Endothelial cell of umbilical vein (primary cell): ENCODE data around the gene SLC35B4. TPM values are rescaled to one million over a fixed set of nuclear protein-coding genes. Genes with fewer than 3 reads are reported as not detected.
"Not testable (repeated sequence)": the region's sequence is repeated elsewhere in the genome, so short reads cannot be mapped to it uniquely, and the experiment has no call there.

Experiments
- BruUV-seq: library from RNA; stranded (reverse); fragments of 400-500 nt; replicated peaks from 2 replicates; lab custom pipeline; 2021; lab: Mats Ljungman, UMichigan
- CTCF ChIA-PET: fragments of 300-600, 350-600 bp; sonication (Branson Sonifier 250); formaldehyde crosslinking; loops from one replicate; lab custom pipeline; 2021; ENCODE audit warnings: antibody characterized with exemption, inconsistent platforms; lab: Charles Lee
- POLR2A ChIA-PET: fragments of 300-600, 350-600 bp; sonication (Branson Sonifier 250); formaldehyde crosslinking; loops from one replicate; lab custom pipeline; 2021; ENCODE audit warnings: antibody characterized with exemption, inconsistent platforms; lab: Charles Lee
- DNase-seq: peaks from one replicate; pipeline ENCODE4 v3.0.0-alpha.2; 2011; ENCODE audit warnings: low read depth, low spot score
- FAIRE-seq: peaks from 2 replicates; lab custom pipeline; 2011; peaks lifted over from hg19 to GRCh38; lab: Jason Lieb, UNC
- H2AFZ ChIP-seq: 2 replicates; pipeline ENCODE4 v1.6.0; 2012; ENCODE audit warnings: low read depth, low read length, control low read depth, inconsistent platforms
- H3K27ac ChIP-seq: 2 replicates; pipeline ENCODE4 v1.5.1; 2011; ENCODE audit warnings: low read depth, mild to moderate bottlenecking, control low read depth, low read length, moderate library complexity; ENCODE audit not compliant: insufficient read depth
- H3K27me3 ChIP-seq, 2 experiments: 2 replicates each; pipeline versions ENCODE4 v1.6.0 to v1.6.1; 2011; ENCODE audit warnings: low read length in 2 of 2, mixed read lengths in 1 of 2; ENCODE audit not compliant: control insufficient read depth in 2 of 2, insufficient read depth in 2 of 2
- H3K36me3 ChIP-seq, 2 experiments: 2 replicates in 1 of 2; 3 replicates in 1 of 2; pipeline ENCODE4 v1.5.1; 2011; ENCODE audit warnings: low read length in 2 of 2, mild to moderate bottlenecking in 1 of 2, moderate library complexity in 1 of 2; ENCODE audit not compliant: control insufficient read depth in 2 of 2, insufficient read depth in 2 of 2; ENCODE audit errors: extremely low read depth in 1 of 2
- H3K4me1 ChIP-seq: 3 replicates; pipeline ENCODE4 v1.5.1; 2011; ENCODE audit warnings: mild to moderate bottlenecking, low read length; ENCODE audit not compliant: control insufficient read depth, insufficient read depth; ENCODE audit errors: extremely low read depth
- H3K4me2 ChIP-seq: 2 replicates; pipeline ENCODE4 v1.6.1; 2011; ENCODE audit warnings: low read length, control low read depth, mixed read lengths; ENCODE audit not compliant: insufficient read depth
- H3K4me3 ChIP-seq, 3 experiments: fragments of 200-600 bp in 1 of 3; sonication (generic), shearing (Covaris generic) in 1 of 3; replicated peaks in 1 of 3; 2 replicates each; pipeline ENCODE4 v1.5.1; 2011 to 2016; ENCODE audit warnings: control low read depth in 3 of 3, low read length in 3 of 3, mild to moderate bottlenecking in 2 of 3, inconsistent platforms in 1 of 3, low read depth in 1 of 3, moderate library complexity in 1 of 3; ENCODE audit not compliant: insufficient read depth in 1 of 3
- H3K79me2 ChIP-seq: 2 replicates; pipeline ENCODE4 v1.6.0; 2012; ENCODE audit warnings: low read length, inconsistent platforms; ENCODE audit not compliant: control insufficient read depth, insufficient read depth
- H3K9ac ChIP-seq: replicated peaks from 2 replicates; pipeline ENCODE3; 2011; ENCODE audit warnings: low read length, control low read depth; ENCODE audit not compliant: insufficient read depth; ENCODE audit errors: extremely low read depth
- H3K9me1 ChIP-seq: replicated peaks from 3 replicates; pipeline ENCODE4 v1.6.0; 2011; ENCODE audit warnings: mild to moderate bottlenecking, low read length; ENCODE audit not compliant: control insufficient read depth, insufficient read depth; ENCODE audit errors: extremely low read depth
- H3K9me3 ChIP-seq: replicated peaks from 2 replicates; pipeline ENCODE4 v1.5.1; 2012; ENCODE audit warnings: low read length, inconsistent platforms; ENCODE audit not compliant: control insufficient read depth, insufficient read depth
- H4K20me1 ChIP-seq: replicated peaks from 2 replicates; pipeline ENCODE3; 2011; ENCODE audit warnings: mild to moderate bottlenecking, low read length; ENCODE audit not compliant: control insufficient read depth, insufficient read depth; ENCODE audit errors: extremely low read depth
- CTCF ChIP-seq, 2 donors: IDR thresholded peaks; 1 replicate in 1 of 2; 2 replicates in 1 of 2; pipeline ENCODE4 v1.5.1; 2011; ENCODE audit warnings: low read length in 2 of 2, mild to moderate bottlenecking in 2 of 2, moderate library complexity in 2 of 2, control low read depth in 1 of 2, inconsistent platforms in 1 of 2, low read depth in 1 of 2; ENCODE audit not compliant: insufficient read depth in 1 of 2; ENCODE audit errors: extremely low read depth in 1 of 2
- EZH2 ChIP-seq: IDR thresholded peaks from 2 replicates; pipeline ENCODE4 v1.6.1; 2012; ENCODE audit warnings: borderline replicate concordance, low read depth, mild to moderate bottlenecking, moderate library complexity, low read length, inconsistent platforms; ENCODE audit not compliant: severe bottlenecking
- FOS ChIP-seq: IDR thresholded peaks from 2 replicates; pipeline ENCODE4 v1.6.1; 2011; ENCODE audit warnings: mild to moderate bottlenecking, low read length, moderate library complexity, borderline replicate concordance; ENCODE audit not compliant: insufficient read depth
- GATA2 ChIP-seq: IDR thresholded peaks from 2 replicates; pipeline ENCODE4 v1.7.0; 2011; ENCODE audit warnings: low read depth, mild to moderate bottlenecking, moderate library complexity, mixed read lengths, low read length; ENCODE audit not compliant: insufficient read length, insufficient read depth
- JUN ChIP-seq: IDR thresholded peaks from 2 replicates; pipeline ENCODE4 v1.6.1; 2011; ENCODE audit warnings: borderline replicate concordance, low read depth; ENCODE audit not compliant: insufficient read length, insufficient read depth
- MYC ChIP-seq: IDR thresholded peaks from one replicate; pipeline ENCODE4 v1.6.1; 2011; ENCODE audit warnings: mild to moderate bottlenecking, low read depth, low read length
- POLR2A ChIP-seq: IDR thresholded peaks from 2 replicates; pipeline ENCODE4 v1.6.1; 2012; ENCODE audit warnings: low read depth, mild to moderate bottlenecking, control low read depth, low read length
- POLR2AphosphoS5 ChIP-seq: IDR thresholded peaks from 2 replicates; pipeline ENCODE4 v1.6.1; 2012; ENCODE audit warnings: low read depth, mild to moderate bottlenecking, control low read depth, low read length, moderate library complexity; ENCODE audit not compliant: insufficient read depth
- dilution Hi-C: fragments of 300-500 bp; cut with MboI; formaldehyde crosslinking; loops from one replicate; pipeline ENCODE4 v1.15.0; 2019; ENCODE audit warnings: low sequenced_read_pairs; ENCODE audit not compliant: extremely low pct_ligation_motif_present
- intact Hi-C: fragments of 100-400 bp; cut with micrococcal nuclease; formaldehyde crosslinking; loops from one replicate; pipeline ENCODE4 v1.10.0; 2022
- polyA plus RNA-seq, 4 experiments: library from polyadenylated mRNA; depleted of rRNA in 3 of 4; stranded (reverse) in 3 of 4; unstranded in 1 of 4; fragments of >200 nt; gene quantifications; 2 replicates each; pipeline versions ENCODE4 v1.2.1 to v1.2.3, GENCODE V29; 2011 to 2012; ENCODE audit warnings: missing spikeins in 1 of 4
- total RNA-seq: library from RNA; stranded (reverse); gene quantifications from 2 replicates; pipeline ENCODE4 v1.2.3, GENCODE V29; 2021
- TF ChIP-seq, protein P1 (sequence below): IDR thresholded peaks from 2 replicates; pipeline ENCODE4 v1.6.1; 2011; ENCODE audit not compliant: insufficient read depth, insufficient read length

The SLC35B4 gene
- total and polyA plus RNA-seq, 2 donors (not counting 3 experiments of a cell fraction or from before 2014, with no cell fraction given): 17.5 to 20.2 TPM

DNA sequence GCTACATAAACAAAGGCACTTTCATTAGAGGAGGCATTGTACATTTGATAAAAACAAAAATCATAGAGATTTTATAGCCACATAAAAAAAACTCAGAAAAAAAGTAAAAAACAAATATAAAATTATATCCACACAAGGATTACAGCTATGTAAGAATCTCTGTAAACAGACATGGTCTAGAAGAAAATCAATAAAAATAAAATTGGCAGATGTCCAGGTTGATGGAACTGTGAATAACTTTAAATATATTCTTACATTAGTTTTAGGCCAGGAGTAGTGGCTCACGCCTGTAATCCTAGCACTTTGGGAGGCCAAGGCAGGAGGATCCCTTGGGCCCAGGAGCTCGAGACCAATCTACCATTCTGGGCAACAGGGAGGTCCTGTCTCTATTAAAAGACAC is 19.2 kb downstream of the SLC35B4 start:
- Histone ChIP-seq H3K9me3 (no peaks in the 10 kb centered on the region), H3K4me2 (no peak overlapping the region), H3K9me1 (no peaks in the 10 kb centered on the region), H3K9ac (no peak overlapping the region), H3K79me2 (no peaks in the 10 kb centered on the region), H2AFZ (no peak overlapping the region), H3K4me1 (no peaks in the 10 kb centered on the region), H3K36me3 (peaks cover 10 to 11% of the 10 kb centered on the region in 2 experiments), H4K20me1 (no peaks in the 10 kb centered on the region), H3K27ac (no peak overlapping the region), H3K4me3 (no peak overlapping the region), H3K27me3 (no peaks in the 10 kb centered on the region)
- BruUV-seq: no TSS peak
- dilution Hi-C loops (no loop called here), intact Hi-C loops (no loop called here)
- CTCF ChIA-PET: no interaction called here
- DNase-seq: no peak
- no peak for FAIRE-seq
- no peak for TF ChIP-seq POLR2AphosphoS5
- TF ChIP-seq GATA2: no peak
- no peak for TF ChIP-seq POLR2A
- TF ChIP-seq, protein P1, sequence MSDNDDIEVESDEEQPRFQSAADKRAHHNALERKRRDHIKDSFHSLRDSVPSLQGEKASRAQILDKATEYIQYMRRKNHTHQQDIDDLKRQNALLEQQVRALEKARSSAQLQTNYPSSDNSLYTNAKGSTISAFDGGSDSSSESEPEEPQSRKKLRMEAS: no peak
- TF ChIP-seq FOS: no peak
- TF ChIP-seq JUN: no peak
- TF ChIP-seq CTCF (IDR thresholded peaks at IDR 0.05; ENCODE audit: extremely low read depth in 1 of 2, insufficient read depth in 1 of 2, low read depth in 1 of 2, low read length in 2 of 2): no peak
- no peak for TF ChIP-seq EZH2
- TF ChIP-seq MYC: no peak
- POLR2A ChIA-PET: no interaction called here

DNA sequence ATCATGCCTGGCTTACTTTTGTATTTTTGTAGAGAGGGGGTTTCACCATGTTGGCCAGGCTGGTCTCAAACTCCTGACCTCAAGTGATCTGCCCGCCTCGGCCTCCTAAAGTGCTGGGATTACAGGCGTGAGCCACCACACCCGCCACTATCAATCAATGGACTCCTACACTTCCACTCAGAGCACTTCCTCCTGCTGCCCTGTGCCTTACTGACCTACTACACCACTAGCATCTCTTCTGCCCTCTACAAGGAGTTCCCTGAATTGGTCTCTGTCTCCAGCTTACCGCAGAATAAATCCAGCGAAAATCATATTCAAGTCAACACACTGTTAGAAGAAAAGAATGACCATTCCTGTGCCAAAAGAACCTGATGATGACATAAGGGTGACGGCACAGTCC is 20.7 kb downstream of the SLC35B4 start:
- H3K4me1 ChIP-seq, BruUV-seq, H3K27me3 ChIP-seq, H3K9me1 ChIP-seq, H3K27ac ChIP-seq, H3K4me3 ChIP-seq, H3K4me2 ChIP-seq, dilution Hi-C loops, DNase-seq, H3K36me3 ChIP-seq, H4K20me1 ChIP-seq, H2AFZ ChIP-seq, CTCF ChIA-PET, POLR2A ChIA-PET, FAIRE-seq, H3K79me2 ChIP-seq, H3K9ac ChIP-seq, intact Hi-C loops, H3K9me3 ChIP-seq: not testable (repeated sequence)
